Uterus (tissue), 2 donors: ENCODE measurements around the gene SYNE1.

ENCODE experiments used
- CTCF ChIP-seq, 4 experiments: fragments of 200-600 bp in 2 of 4; fragments of 450-650 bp in 2 of 4; sonication (generic) in 2 of 4; IDR thresholded peaks; one replicate each; pipeline ENCODE4 v1.5.1; 2016 to 2019; ENCODE audit warnings: antibody characterized with exemption in 4 of 4, mild to moderate bottlenecking in 2 of 4, moderate library complexity in 1 of 4
- POLR2A ChIP-seq, 2 donors: fragments of 450-650 bp; IDR thresholded peaks; one replicate each; pipeline ENCODE4 v1.6.1; 2016; ENCODE audit warnings: antibody characterized with exemption in 2 of 2, mild to moderate bottlenecking in 1 of 2, moderate library complexity in 1 of 2

DNA sequence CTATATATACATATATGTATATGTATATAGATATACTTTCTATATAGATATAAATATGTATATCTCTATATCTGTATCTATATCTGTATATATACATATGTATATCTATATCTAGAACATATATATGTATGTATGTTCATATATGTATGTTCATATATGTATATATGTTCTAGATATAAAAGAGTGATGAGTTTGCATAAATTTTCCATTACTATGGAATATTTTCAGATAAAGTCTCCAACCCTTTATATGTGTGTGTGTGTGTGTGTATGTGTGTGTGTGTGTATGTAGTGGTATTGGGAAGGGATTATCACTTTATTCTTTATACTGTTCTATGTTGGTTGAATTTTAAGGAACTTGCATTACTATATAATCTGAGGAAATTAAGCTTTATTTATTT, 33.3 kb downstream of the SYNE1 start:
- no peak for TF ChIP-seq POLR2A (IDR thresholded peaks at IDR 0.05)
- TF ChIP-seq CTCF (IDR thresholded peaks at IDR 0.05) = no peak
